ENCODE results near the gene SLC36A1. TPM values are rescaled to one million over a fixed set of nuclear protein-coding genes. Genes with fewer than 3 reads are reported as not detected.
"Not testable (repeated sequence)": the region's sequence is repeated elsewhere in the genome, so short reads cannot be mapped to it uniquely, and the experiment has no call there.

SLC36A1 gene
- total RNA-seq, 1 donor from 2014 or later: 14.4 TPM

- no peak for DNase-seq (ENCODE audit: low spot score)
Measured at GRCh38 chr5:151483647-151484046, 36.2 kb downstream of the SLC36A1 start.

GRCh38 chr5:151487544-151487943 is 40.1 kb downstream of the SLC36A1 start:
- DNase-seq (ENCODE audit: low spot score): no peak

GRCh38 chr5:151490627-151491026 is 43.2 kb downstream of the SLC36A1 start:
- no peak for DNase-seq (ENCODE audit: low spot score)

GRCh38 chr5:151491062-151491461 is 43.7 kb downstream of the SLC36A1 start:
- DNase-seq (ENCODE audit: low spot score): no peak

- DNase-seq (ENCODE audit: low spot score): no peak
Measured at GRCh38 chr5:151492729-151493128, 45.3 kb downstream of the SLC36A1 start.

- no peak for DNase-seq (ENCODE audit: low spot score)
Measured at GRCh38 chr5:151493665-151494064, 46.3 kb downstream of the SLC36A1 start.

- no peak for DNase-seq (ENCODE audit: low spot score)
Measured at GRCh38 chr5:151495320-151495719, 47.9 kb downstream of the SLC36A1 start.

- DNase-seq (ENCODE audit: low spot score): no peak
Measured at GRCh38 chr5:151496041-151496484, 48.7 kb downstream of the SLC36A1 start.

GRCh38 chr5:151497391-151498002 is 50.1 kb downstream of the SLC36A1 start:
- no peak for DNase-seq (ENCODE audit: low spot score)

GRCh38 chr5:151498395-151499155 is 51.2 kb downstream of the SLC36A1 start:
- DNase-seq (ENCODE audit: low spot score): no peak

- DNase-seq (ENCODE audit: low spot score): no peak
Measured at GRCh38 chr5:151499501-151500035, 52.2 kb downstream of the SLC36A1 start.

GRCh38 chr5:151504006-151504405 is 56.6 kb downstream of the SLC36A1 start:
- DNase-seq (ENCODE audit: low spot score): no peak

- DNase-seq (ENCODE audit: low spot score): not testable (repeated sequence)
Measured at GRCh38 chr5:151508308-151508707, 60.9 kb downstream of the SLC36A1 start.

- no peak for DNase-seq (ENCODE audit: low spot score)
Measured at GRCh38 chr5:151509231-151509630, 61.8 kb downstream of the SLC36A1 start.

GRCh38 chr5:151509836-151510235 is 62.4 kb downstream of the SLC36A1 start:
- no peak for DNase-seq (ENCODE audit: low spot score)

GRCh38 chr5:151517122-151517920 is 69.9 kb downstream of the SLC36A1 start:
- no peak for DNase-seq (ENCODE audit: low spot score)

- DNase-seq (ENCODE audit: low spot score): no peak
Measured at GRCh38 chr5:151520294-151520693, 72.9 kb downstream of the SLC36A1 start.

- no peak for DNase-seq (ENCODE audit: low spot score)
Measured at GRCh38 chr5:151522226-151522625, 74.8 kb downstream of the SLC36A1 start.

GRCh38 chr5:151523335-151523734 is 75.9 kb downstream of the SLC36A1 start:
- no peak for DNase-seq (ENCODE audit: low spot score)

- DNase-seq (ENCODE audit: low spot score): no peak
Measured at GRCh38 chr5:151528153-151528552, 80.8 kb downstream of the SLC36A1 start.

- no peak for DNase-seq (ENCODE audit: low spot score)
Measured at GRCh38 chr5:151528996-151529395, 81.6 kb downstream of the SLC36A1 start.

GRCh38 chr5:151531581-151531980 is 84.2 kb downstream of the SLC36A1 start:
- DNase-seq (ENCODE audit: low spot score): no peak
